HG02852 (cell line): ENCODE results near the gene STARD3NL.
"Not testable (repeated sequence)": the region's sequence is repeated elsewhere in the genome, so short reads cannot be mapped to it uniquely, and the experiment has no call there.

Source experiments
- ATAC-seq: cut with Tn5 transposase; IDR thresholded peaks from one replicate; pipeline ENCODE4 v1.9.1; 2021; ENCODE audit warnings: mild to moderate bottlenecking, moderate library complexity; ENCODE audit not compliant: unreplicated experiment

STARD3NL gene, protein sequence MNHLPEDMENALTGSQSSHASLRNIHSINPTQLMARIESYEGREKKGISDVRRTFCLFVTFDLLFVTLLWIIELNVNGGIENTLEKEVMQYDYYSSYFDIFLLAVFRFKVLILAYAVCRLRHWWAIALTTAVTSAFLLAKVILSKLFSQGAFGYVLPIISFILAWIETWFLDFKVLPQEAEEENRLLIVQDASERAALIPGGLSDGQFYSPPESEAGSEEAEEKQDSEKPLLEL

DNA sequence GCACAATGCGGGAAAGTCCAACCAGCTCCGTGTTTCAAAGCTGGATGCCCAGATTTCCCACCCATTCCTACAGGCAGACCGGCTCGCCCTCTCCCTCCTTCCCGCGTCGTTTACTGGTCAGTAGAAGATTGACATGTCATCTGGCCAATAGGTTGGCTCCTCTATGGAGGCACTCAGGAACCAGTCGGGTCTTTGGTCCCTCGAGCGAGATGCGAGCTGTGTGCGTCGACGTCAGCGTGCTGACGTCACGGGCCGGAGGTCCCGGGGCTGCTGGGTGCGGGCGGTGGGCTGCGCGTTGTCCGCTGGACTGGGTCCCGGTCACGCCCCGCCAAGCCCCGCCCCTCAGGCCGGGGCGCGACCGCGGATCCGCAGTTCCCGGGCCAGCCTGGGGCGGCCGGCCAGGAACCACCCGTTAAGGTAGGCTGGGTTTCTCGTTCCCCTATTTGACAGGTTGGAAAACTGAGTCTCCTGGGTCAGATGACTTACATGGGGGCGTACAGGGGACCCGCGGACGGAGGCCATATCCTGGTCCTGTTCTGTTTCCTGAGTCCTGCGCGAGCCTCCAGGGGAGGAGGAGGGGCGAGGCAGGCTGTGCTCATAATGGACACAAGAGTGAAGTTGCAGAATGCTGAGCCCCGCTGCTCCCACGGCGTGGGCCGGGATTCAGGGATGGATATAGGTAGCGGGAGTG is at the start of gene STARD3NL:
Gene STARD3NL, plus strand, starts transcription at position 242 of the 691 bp plus-strand sequence. CDS start 29,260 bp downstream, outside the sequence.
- peak; percentile 99 for ATAC-seq

DNA sequence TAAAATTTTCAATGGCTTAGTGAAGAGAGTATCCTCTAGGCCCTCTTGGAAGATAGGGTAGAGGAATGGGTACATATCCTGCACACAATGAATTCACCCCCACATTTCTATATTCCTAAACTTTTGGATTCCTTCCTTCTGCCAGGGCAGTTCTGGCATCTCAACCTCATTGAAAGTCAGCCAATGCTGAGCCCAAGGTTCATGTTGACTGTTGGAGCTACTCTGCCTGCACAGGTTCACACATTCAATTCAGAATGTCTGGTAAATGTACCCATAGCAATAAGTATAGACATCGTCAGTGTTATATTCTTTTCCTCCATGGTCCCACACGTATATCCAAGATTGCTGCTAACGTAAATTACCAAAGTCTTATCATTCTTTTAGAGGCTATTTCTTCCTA is 48.9 kb upstream of the STARD3NL start:
- ATAC-seq = no peak

DNA sequence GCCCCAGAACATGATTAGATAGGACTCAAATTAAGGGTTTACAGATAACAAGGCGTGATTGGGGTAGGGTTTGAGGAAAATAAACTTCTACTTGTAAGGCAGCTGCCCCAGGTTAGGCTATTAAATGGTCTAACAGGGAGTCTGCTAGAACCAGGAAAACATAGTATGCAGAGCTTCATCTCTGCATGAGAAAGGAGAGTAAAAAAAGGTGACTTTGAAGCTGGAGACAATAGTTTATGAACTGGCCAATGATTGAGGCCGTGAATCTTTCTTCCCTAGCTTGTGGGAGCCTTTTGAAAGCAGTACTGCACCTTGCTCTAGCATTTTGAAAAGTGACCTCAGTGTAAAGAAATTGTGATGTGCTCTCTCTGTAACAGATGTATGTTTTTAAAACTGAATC is 48.5 kb upstream of the STARD3NL start:
- ATAC-seq = no peak

DNA sequence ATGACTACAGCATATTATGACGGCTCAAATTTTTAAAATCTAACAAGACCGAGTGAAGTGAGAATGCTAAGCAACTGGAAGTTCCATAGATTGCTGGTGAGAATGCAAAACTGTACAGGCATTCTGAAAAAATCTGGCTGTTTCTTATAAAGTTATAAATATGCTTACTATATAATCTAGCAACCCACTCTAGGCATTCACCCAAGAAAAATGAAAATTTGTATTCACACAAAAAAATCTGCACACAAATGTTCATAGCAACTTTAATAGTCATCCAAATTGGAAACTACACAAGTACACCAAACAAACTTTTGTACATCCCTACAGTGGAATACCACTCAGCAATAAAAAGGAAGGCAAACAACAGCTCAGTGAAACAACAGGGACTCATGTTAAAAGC is 39.9 kb upstream of the STARD3NL start:
- no peak for ATAC-seq

DNA sequence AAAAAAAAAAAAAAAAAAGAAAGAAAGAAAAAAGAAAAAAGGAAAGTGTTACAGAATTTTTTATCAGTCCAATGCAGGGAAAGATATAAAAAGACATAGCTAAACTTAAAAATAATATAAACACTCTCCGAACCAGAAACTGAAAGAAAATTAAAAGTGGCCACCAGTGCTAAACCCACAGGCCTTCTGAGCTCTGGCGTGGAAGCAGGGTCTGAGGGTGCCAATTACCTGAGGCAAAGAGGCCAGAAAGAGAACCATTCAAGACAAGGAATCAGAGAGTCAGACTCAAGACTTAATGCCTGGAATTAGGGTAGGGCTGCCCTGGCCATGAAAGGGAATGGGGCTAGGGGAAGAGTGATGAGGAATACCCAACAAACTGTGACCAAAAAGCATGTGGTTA is 36.9 kb upstream of the STARD3NL start:
- ATAC-seq = no peak

DNA sequence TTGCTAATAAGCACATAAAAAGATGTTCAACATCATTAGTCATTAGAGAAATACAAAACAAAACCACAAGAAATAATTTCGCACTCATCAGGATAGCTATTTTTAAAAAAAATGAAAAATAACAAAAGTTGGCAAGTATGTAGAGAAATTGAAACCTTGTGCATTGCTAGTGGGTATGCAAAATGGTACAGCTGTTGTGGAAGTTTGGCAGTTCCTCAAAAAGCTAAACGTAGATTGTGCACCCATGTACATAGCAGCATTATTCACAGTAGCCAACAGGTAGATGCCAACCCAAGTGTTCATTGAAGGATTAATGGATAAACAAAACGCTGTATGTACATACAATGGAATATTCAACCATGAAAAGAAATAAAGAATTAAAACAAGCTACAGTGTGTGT is 35.3 kb upstream of the STARD3NL start:
- peak; percentile 90 for ATAC-seq

DNA sequence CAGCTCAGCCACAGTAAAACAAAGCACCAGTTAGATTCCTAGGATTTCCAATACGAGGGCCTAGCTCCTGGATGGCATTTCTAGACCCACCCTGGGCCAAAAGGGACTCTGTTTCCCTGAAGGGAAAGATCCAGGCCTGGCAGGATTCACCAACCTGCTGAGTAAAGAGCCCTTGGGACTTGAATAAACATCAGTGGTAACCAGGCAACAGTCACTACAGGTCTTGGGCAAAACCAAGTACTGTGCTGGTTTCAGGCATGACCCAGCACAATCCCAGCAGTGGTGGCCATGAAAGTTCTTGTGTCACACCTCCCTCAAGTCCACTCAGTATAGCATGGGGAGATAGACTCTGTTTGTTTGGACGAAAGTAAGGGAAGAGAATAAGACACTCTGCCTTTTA is 31.0 kb upstream of the STARD3NL start:
- no peak for ATAC-seq

DNA sequence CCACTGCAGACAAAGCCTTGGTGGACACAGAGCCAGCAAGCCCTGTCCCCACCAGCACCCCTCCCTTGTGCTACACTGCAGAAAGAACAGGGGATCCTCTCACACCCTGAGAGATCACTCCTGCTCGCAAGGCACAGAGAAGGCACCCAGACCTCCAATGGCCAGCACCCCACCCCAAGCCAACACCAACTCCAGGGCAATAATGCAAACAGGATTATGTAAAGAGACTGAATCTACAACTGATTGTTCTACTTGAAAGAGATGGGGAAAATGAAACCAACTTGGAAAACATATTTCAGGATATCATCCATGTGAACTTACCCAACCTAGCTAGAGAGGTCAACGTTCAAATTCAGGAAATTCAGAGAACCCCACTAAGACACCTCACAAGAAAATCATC is 26.5 kb upstream of the STARD3NL start:
- no peak for ATAC-seq

DNA sequence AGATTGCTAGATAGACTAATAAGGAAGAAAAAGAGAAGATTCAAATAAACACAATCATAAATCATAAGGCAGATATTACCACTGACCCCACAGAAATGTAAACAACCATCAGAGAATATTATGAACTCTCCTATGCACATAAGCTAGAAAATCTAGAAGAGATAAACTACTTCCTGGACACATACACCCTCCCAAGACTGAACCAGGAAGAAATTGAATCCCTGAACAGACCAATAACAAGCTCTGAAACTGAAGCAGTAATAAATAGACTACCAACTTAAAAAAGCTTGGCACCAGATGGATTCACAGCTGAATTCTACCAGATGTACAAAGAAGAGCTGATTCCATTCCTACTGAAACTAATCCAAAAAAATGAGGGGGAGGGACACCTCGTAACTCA is 24.5 kb upstream of the STARD3NL start:
- no peak for ATAC-seq

DNA sequence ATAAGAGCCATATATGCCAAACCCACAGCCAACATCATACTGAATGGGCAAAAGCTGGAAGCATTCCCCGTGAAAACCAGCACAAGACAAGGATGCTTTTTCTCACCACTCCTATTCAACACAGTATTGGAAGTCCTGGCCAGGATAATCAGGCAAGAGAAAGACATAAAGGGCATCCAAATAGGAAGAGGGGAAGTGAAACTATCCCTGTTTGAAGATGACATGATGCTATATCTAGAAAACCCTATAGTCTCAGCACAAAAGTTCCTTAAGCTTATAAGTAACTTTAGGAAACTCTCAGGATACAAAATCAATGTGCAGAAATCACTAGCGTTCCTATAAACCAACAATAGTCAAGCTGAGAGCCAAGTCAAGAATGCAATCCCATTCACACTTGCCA is 23.8 kb upstream of the STARD3NL start:
- ATAC-seq = no peak

DNA sequence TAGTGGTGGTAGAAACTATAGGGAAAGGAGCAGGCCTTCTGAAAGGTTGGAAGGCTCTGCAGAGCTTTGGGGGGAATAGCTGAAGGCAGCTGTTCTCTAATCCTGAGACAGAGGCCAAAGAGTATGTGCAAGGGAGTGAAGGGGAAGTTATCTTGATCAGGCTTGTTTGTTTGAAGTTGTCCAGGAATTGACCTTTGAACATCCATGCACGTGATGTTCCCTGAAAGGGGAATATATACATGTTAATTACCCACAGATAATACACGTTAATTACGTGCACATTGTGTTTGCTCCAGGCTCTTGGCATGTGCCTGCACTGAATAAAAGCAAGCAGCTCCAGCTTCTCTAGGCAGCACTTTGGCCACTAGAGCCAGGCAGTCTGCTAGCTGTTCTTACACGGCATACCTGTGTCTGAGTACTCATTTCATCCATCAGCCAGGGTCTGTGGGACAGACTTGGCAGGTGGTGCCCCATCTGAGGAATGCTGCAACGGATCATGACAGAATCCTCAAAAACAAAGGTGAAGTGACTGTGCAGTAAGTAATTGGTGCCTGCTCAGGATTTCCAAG is 18.0 kb upstream of the STARD3NL start:
- no peak for ATAC-seq

DNA sequence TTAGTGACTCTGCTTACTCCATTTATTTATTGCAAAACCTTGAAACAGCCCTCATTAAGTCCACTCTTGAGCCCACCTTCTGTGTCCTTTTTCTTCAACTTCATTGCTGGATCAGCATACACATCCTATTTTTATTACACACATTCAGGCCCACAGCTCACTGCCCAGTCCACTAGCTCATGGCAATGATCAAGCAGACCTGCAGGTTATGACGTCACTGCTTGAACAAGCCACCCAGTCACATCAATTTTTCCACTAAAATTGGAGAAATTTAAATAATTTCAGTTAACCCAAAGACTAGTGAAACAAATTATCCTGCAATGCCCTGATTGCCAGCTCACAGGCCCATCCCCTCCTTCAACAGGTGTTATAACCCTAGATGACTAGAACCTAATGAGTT is 16.0 kb upstream of the STARD3NL start:
- ATAC-seq = no peak

DNA sequence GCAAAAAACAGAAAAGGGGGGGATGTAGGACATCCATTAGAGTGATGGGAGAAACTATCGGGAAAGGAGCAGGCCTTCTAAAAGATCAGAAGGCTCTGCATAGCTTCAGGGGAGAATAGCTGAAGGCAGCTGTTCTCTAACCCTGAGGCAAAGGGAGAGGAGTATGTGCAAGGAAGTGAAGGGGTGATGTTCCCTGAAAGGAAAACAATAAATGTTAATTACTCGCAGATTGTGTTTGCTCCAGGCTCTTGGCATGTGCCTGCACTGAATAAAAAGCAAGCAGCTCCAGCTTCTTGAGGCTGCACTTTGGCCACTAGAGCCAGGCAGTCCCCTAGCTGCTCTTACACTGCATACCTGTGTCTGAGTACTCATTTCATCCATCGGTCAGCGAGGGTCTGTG is 14.4 kb upstream of the STARD3NL start:
- no peak for ATAC-seq

DNA sequence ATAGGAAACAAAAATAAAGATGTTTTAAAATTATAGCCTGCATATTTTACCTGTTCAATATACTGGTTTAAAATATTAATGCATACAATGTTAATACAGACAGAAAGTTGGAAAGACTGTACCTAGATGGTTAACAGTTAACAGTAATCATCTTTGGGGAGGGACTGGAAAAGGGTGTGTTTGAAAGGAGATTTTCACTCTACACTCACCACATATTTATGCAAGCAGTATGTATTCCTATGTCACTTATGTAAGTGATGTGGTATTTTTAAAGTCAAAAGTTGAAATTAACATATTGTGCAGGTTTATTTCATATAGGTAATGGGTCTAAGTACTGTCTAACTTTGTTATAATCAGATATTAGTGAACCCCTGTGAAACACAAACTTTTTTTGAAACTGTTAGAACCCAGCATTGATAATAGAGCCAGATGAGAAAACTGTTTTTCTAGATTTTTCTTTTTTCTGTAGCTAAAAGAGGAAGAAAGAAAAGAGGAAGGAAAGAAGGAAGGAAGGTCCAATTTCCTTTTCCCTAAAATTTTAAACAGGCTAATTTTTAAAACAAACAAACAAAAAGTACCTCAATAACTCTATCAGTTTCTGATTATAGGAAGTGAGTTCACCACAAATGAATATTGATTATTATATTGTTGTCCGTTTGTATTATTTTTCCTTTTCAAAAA is 9.0 kb upstream of the STARD3NL start:
- ATAC-seq = no peak

DNA sequence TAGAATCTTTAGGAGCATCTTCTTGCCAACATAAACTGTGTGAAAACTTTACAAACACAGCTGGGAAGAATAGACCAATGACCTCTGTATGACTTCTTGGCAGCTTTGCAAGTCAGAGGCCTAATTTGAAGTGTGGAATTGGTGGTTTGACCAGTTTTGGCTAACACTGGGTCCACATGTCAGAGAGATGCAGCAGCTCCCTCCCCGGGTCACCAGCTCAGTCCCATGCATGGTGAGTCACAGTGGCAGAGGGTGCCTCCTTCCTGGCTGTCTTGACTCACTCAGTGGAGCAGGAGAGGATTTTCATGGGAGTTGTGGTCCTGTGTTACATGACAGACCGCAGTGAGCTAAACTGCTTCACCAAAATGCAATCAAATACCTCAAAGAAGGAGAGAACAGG is 8.2 kb upstream of the STARD3NL start:
- no peak for ATAC-seq

DNA sequence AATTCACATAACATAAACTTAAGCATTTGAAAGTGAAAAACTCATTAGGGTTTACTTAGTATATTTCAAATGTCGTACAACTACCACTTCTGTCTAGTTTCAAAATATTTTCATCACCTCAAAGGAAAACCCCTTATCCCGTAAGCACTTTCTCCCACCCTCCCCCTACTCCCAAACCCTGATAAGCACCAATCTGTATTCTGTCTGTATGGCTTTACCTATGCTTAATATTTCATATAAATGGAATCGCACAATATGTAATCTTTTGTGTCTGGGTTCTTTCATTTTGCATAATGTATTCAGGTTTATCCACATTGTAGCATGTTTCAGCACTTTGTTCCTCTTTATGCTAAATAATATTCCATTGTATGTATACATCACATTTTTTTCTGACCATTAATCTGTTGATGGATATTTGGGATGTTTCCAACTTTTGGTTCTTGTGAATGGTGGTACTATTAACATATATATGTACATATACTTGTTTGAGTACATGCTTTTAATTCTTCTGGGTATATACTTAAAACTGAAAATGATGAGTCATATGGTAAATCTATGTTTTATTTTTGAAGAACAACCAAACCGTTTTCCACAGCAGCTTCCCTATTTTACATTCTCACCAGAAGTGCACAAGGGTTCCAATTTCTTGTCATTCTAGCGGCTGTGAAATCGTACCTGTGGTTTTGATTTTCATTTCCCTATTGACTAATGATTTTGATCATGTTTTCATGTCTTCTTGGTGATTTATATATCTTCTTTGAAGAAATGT is 6.2 kb upstream of the STARD3NL start:
- peak; percentile 80 for ATAC-seq

DNA sequence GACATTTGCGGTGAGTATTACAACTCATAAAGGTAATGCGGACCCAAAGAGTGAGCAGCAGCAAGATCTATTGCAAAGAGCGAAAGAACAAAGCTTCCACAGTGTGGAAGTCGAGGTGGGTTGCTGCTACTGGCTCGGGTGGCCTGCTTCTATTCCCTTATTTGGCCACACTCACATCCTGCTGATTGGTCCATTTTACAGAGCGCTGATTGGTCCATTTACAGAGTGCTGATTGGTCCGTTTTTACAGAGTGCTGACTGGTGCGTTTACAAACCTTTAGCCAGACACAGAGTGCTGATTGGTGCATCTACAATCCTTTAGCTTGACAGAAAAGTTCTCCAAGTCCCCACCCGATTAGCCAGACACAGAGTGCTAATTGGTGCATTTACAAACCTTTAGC is 2.5 kb upstream of the STARD3NL start:
- ATAC-seq = not testable (repeated sequence)

DNA sequence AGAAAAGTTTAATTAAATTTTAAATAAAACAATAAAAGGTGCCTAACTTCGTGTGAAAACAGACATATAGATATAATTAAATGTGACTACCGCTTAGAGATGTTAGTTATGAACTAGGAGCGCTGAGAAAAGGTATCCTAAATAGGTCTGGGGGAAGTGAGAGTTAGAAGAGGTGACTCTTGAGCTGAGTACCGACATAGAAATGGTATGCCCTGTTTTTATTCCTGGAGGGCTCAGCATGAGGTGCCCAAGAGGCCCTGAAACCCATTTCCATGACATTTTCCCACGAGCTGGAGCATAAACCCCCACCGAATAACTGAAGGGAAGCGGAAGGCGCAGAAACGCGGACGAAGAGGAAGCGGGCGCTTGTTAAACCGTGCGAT is 433 bp upstream of the STARD3NL start:
- no peak for ATAC-seq

DNA sequence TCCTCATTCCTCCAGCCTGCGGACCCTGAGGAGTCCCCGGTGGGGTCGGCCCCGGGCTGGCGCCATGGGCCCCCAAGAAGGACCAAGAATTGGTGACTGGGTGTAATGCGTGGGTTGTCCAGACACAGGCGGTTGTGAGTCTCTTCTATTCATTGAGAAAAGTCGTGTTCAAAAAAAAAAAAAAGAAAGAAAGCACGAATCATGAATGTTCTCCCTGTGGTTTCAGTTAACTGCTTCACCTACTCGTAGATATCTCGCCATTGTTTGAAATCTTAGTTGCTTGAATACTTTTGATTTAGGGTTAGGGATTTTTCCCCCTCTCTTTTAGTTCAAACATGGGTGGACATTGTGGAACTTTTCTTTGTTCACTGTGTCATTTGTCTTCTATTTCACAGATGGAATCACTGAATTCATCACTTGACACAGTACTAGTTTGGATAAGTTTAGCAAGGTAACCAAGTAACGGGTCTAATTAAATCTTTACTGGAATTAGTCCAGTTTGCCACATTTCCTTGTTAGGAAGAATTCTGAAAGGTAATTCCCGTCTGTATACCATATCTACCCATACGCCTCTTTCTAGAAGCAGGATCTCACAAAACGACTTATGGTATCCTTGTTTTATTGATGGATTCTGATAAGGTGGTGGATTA is 775 bp downstream of the STARD3NL start:
- peak; percentile 31 for ATAC-seq

DNA sequence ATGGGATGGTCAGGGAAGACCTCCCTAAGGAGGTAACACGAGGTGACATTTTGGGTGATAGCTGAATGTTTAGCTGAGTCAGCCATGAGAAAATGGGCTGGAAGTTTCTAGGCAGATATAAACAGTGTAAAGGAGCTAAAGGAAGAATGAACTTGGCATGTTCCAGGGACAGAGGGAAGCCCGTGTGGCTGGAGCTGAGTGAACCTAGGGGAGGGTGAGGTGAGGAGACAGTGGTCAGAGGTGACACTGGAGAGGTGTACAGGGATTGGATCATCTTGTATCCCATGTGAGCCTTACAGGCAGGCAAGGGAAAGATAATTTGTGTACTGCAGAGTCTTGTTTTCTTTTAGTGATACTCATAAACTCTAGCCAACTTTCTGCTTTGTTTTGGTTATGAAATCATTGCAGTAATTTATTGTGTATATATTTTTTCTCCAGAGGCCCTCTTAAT is 1.8 kb downstream of the STARD3NL start:
- no peak for ATAC-seq

DNA sequence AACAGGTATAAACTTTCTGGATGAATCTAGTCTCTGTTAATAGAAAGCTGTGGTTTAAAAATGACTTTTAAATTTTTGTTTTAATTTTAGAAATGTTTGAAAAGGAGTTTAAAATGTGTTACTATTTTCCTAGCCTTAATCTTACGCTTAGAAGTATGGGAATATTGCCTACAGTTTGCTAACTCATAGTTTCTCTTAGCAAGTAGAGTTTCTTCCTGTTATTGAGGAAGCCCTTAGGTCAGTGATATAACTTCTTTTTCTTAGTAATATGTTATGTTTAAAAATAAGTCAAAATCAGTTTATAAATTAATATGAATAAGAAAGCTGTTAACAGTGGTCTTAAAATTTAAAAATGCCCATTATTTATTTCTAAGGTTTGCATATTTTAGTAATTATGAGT is 3.1 kb downstream of the STARD3NL start:
- ATAC-seq = no peak
